CD14-positive monocyte (primary cell): ENCODE data around the gene SPRTN. TPM values are rescaled to one million over a fixed set of nuclear protein-coding genes. Genes with fewer than 3 reads are reported as not detected.

ENCODE experiments used
- DNase-seq, 3 donors: peaks; one replicate each; pipeline ENCODE4 v3.0.0-alpha.2; 2011 to 2022
- H2AFZ ChIP-seq: 2 replicates; pipeline ENCODE4 v1.6.0; 2012; ENCODE audit warnings: mild to moderate bottlenecking, low read depth, low read length, inconsistent platforms; ENCODE audit not compliant: insufficient read depth, poor library complexity, severe bottlenecking
- H3K27ac ChIP-seq, 2 donors: 1 replicate in 1 of 2; 2 replicates in 1 of 2; pipeline ENCODE4 v1.5.1; 2012 to 2013; ENCODE audit warnings: low read length in 2 of 2, control low read depth in 1 of 2, inconsistent platforms in 1 of 2, low read depth in 1 of 2, mild to moderate bottlenecking in 1 of 2
- H3K27me3 ChIP-seq, 2 donors: one replicate each; pipeline versions ENCODE4 v1.6.0 to v1.6.1; 2011 to 2013; ENCODE audit warnings: low read length in 2 of 2; ENCODE audit not compliant: control insufficient read depth in 2 of 2, insufficient read depth in 2 of 2
- H3K36me3 ChIP-seq, 2 donors: replicated peaks in 1 of 2; 1 replicate in 1 of 2; 2 replicates in 1 of 2; pipeline versions ENCODE4 v1.5.1 to v1.6.1; 2012 to 2013; ENCODE audit warnings: low read length in 2 of 2, control low read depth in 1 of 2, inconsistent platforms in 1 of 2, mild to moderate bottlenecking in 1 of 2; ENCODE audit not compliant: insufficient read depth in 2 of 2, control insufficient read depth in 1 of 2
- H3K4me1 ChIP-seq, 2 donors: 1 replicate in 1 of 2; 2 replicates in 1 of 2; pipeline versions ENCODE4 v1.5.1 to v1.6.1; 2012 to 2013; ENCODE audit warnings: low read length in 2 of 2, control low read depth in 1 of 2, inconsistent platforms in 1 of 2, mild to moderate bottlenecking in 1 of 2, moderate library complexity in 1 of 2; ENCODE audit not compliant: insufficient read depth in 2 of 2, control insufficient read depth in 1 of 2
- H3K4me2 ChIP-seq: replicated peaks from 2 replicates; pipeline ENCODE3; 2012; ENCODE audit warnings: low read length, moderate library complexity, mild to moderate bottlenecking; ENCODE audit not compliant: poor library complexity, severe bottlenecking; ENCODE audit errors: extremely low read depth
- H3K4me3 ChIP-seq, 3 experiments: fragments of 200-600 bp in 1 of 3; sonication (generic) in 1 of 3; replicated peaks in 1 of 3; 1 replicate in 2 of 3; 2 replicates in 1 of 3; pipeline ENCODE4 v1.5.1; 2011 to 2013; ENCODE audit warnings: low read length in 3 of 3, mild to moderate bottlenecking in 3 of 3, control low read depth in 2 of 3, low read depth in 2 of 3, inconsistent platforms in 1 of 3, moderate library complexity in 1 of 3
- H3K79me2 ChIP-seq: 2 replicates; pipeline ENCODE4 v1.6.0; 2012; ENCODE audit warnings: mild to moderate bottlenecking, control low read depth, inconsistent platforms, low read length, moderate library complexity; ENCODE audit not compliant: insufficient read depth
- H3K9ac ChIP-seq: 2 replicates; pipeline ENCODE4 v1.6.0; 2017; ENCODE audit warnings: low read length, mild to moderate bottlenecking; ENCODE audit not compliant: insufficient read depth, poor library complexity, severe bottlenecking
- H3K9me3 ChIP-seq, 2 donors: replicated peaks in 1 of 2; 1 replicate in 1 of 2; 2 replicates in 1 of 2; pipeline versions ENCODE4 v1.5.1 to v1.6.1; 2012 to 2013; ENCODE audit warnings: low read length in 2 of 2, control low read depth in 1 of 2; ENCODE audit not compliant: control insufficient read depth in 1 of 2, insufficient read depth in 1 of 2
- H4K20me1 ChIP-seq: 2 replicates; pipeline ENCODE4 v1.6.0; 2012; ENCODE audit warnings: mild to moderate bottlenecking, low read length, control low read depth, moderate library complexity; ENCODE audit not compliant: insufficient read depth
- H3K27ac Mint-ChIP-seq, 7 donors: one replicate each; pipeline ENCODE4 v1.8.0; 2020; ENCODE audit warnings: mild to moderate bottlenecking in 7 of 7, mixed read lengths in 7 of 7, moderate library complexity in 6 of 7, inconsistent platforms in 2 of 7
- H3K27me3 Mint-ChIP-seq, 3 donors: one replicate each; pipeline ENCODE4 v1.8.0; 2021 to 2022; ENCODE audit warnings: low read depth in 3 of 3, mild to moderate bottlenecking in 3 of 3, mixed read lengths in 3 of 3, moderate library complexity in 3 of 3, inconsistent platforms in 1 of 3
- H3K36me3 Mint-ChIP-seq, 2 donors: one replicate each; pipeline ENCODE4 v1.8.0; 2020; ENCODE audit warnings: mixed read lengths in 2 of 2, inconsistent platforms in 1 of 2, mild to moderate bottlenecking in 1 of 2
- H3K4me1 Mint-ChIP-seq: one replicate; pipeline ENCODE4 v1.8.0; 2020; ENCODE audit warnings: mild to moderate bottlenecking, mixed read lengths
- H3K4me3 Mint-ChIP-seq, 2 donors: one replicate each; pipeline ENCODE4 v1.8.0; 2020; ENCODE audit warnings: mild to moderate bottlenecking in 2 of 2, mixed read lengths in 2 of 2, moderate library complexity in 1 of 2
- H3K9me3 Mint-ChIP-seq, 7 donors: one replicate each; pipeline ENCODE4 v1.8.0; 2020 to 2022; ENCODE audit warnings: mixed read lengths in 7 of 7, mild to moderate bottlenecking in 6 of 7, moderate library complexity in 6 of 7, inconsistent platforms in 2 of 7
- WGBS: methylation state at CpG from one replicate; pipeline ENCODE4 v1.1.5; 2013; ENCODE audit warnings: missing lambda C conversion rate; ENCODE audit not compliant: insufficient coverage; 5-methylcytosine and 5-hydroxymethylcytosine counted together
- intact Hi-C, 2 donors: fragments of 100-400 bp; cut with micrococcal nuclease; formaldehyde crosslinking; loops; one replicate each; pipeline versions ENCODE4 v1.15.0 to v1.15.1; 2023
- polyA plus RNA-seq, 3 donors: library from polyadenylated mRNA; depleted of rRNA in 1 of 3; unstranded in 2 of 3; stranded (reverse) in 1 of 3; fragments of 300-500 nt in 2 of 3; fragments of >200 nt in 1 of 3; fragmentation: Illumina TruSeq in 2 of 3; gene quantifications; 1 replicate in 2 of 3; 2 replicates in 1 of 3; pipeline ENCODE4 v1.2.3, GENCODE V29; 2012 to 2021
- TF ChIP-seq, protein P1 (sequence below): fragments of 200-600 bp; IDR thresholded peaks from one replicate; pipeline ENCODE4 v1.8.0; 2022; ENCODE audit warnings: antibody characterized with exemption, mild to moderate bottlenecking

SPRTN gene
- polyA plus RNA-seq, 3 donors, result 4.5 to 9.1 (median 7.8) TPM

DNA sequence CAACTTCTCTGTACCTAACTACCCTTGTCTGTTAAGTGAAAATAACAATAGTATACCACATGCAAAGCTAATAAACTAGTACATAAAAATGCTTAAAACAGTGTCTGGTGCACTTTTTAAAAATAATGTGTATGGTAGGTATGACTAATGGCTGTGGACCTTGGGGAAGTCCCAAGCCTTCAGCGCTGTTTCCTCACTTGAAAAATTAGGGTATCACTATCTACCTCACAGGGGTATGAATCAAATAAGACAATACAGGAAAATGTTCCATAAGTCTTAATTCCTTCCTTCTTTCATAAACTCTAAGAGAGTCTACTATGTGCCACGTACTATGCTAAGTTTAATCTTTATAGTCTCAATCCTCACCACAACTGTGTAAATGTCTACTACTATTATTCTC lies 52.0 kb downstream of the SPRTN start:
- no CpG with 5 or more reads among the region's 2 CpGs for WGBS
- peaks cover 26% of the 10 kb centered on the region for H3K4me1 Mint-ChIP-seq
- Histone ChIP-seq H3K27ac (no peak overlapping the region), H3K4me2 (no peak overlapping the region), H3K9ac (no peak overlapping the region), H3K27me3 (no peaks in the 10 kb centered on the region), H3K9me3 (no peaks in the 10 kb centered on the region), H3K4me1 (peaks cover 7 to 11% of the 10 kb centered on the region in 2 donors), H3K79me2 (peaks cover 93% of the 10 kb centered on the region), H4K20me1 (peaks cover 96% of the 10 kb centered on the region), H2AFZ (no peak overlapping the region), H3K36me3 (no peaks in the 10 kb centered on the region), H3K4me3 (no peak overlapping the region)
- H3K4me3 Mint-ChIP-seq, result no peak overlapping the region
- H3K27me3 Mint-ChIP-seq, result no peaks in the 10 kb centered on the region
- H3K9me3 Mint-ChIP-seq, result no peaks in the 10 kb centered on the region
- intact Hi-C loops, result no loop called here
- H3K36me3 Mint-ChIP-seq, result peaks cover 3 to 24% of the 10 kb centered on the region in 2 donors
- DNase-seq, result peak in 1 of 3 donors; percentile 60
- peak overlapping the region in 2 of 7 donors; percentile 37 to 69 for H3K27ac Mint-ChIP-seq
- TF ChIP-seq, protein P1, sequence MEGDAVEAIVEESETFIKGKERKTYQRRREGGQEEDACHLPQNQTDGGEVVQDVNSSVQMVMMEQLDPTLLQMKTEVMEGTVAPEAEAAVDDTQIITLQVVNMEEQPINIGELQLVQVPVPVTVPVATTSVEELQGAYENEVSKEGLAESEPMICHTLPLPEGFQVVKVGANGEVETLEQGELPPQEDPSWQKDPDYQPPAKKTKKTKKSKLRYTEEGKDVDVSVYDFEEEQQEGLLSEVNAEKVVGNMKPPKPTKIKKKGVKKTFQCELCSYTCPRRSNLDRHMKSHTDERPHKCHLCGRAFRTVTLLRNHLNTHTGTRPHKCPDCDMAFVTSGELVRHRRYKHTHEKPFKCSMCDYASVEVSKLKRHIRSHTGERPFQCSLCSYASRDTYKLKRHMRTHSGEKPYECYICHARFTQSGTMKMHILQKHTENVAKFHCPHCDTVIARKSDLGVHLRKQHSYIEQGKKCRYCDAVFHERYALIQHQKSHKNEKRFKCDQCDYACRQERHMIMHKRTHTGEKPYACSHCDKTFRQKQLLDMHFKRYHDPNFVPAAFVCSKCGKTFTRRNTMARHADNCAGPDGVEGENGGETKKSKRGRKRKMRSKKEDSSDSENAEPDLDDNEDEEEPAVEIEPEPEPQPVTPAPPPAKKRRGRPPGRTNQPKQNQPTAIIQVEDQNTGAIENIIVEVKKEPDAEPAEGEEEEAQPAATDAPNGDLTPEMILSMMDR, result no peak

GRCh38 chr1:231392389-231393131 lies 54.5 kb downstream of the SPRTN start:
- no peaks in the 10 kb centered on the region for H3K27me3 ChIP-seq
- Mint-ChIP-seq H3K4me1 (peaks cover 45% of the 10 kb centered on the region), H3K36me3 (peaks cover 5 to 28% of the 10 kb centered on the region in 2 donors), H3K4me3 (no peak overlapping the region), H3K9me3 (no peaks in the 10 kb centered on the region), H3K27me3 (no peaks in the 10 kb centered on the region), H3K27ac (peak overlapping the region in 1 of 7 donors; percentile 58)
- peaks cover 91% of the 10 kb centered on the region for H3K79me2 ChIP-seq
- H3K9ac ChIP-seq, result no peak overlapping the region
- H4K20me1 ChIP-seq, result peaks cover 96% of the 10 kb centered on the region
- H3K4me3 ChIP-seq, result no peak overlapping the region
- no peaks in the 10 kb centered on the region for H3K9me3 ChIP-seq
- peaks cover 16 to 25% of the 10 kb centered on the region in 2 donors for H3K4me1 ChIP-seq
- TF ChIP-seq, protein P1, result no peak
- H3K36me3 ChIP-seq, result no peaks in the 10 kb centered on the region
- no peak overlapping the region for H3K4me2 ChIP-seq
- H2AFZ ChIP-seq, result no peak overlapping the region
- DNase-seq, result no peak
- WGBS, result 100% methylated on average over 1 of the region's 1 CpG
- H3K27ac ChIP-seq, result no peak overlapping the region
- intact Hi-C loops, result no loop called here
